Measurements from ENCODE around the gene MPPED1.

GRCh38 chr22:43550024-43550620 lies 138.3 kb downstream of the MPPED1 start:
- TF ChIP-seq CTCF (IDR thresholded peaks at IDR 0.05) (no peak), POLR2A (IDR thresholded peaks at IDR 0.05) (no peak), EP300 (IDR thresholded peaks at IDR 0.05) (no peak), POLR2AphosphoS5 (IDR thresholded peaks at IDR 0.05) (no peak)
